ENCODE results near the gene CLUH.

The CLUH gene

DNA sequence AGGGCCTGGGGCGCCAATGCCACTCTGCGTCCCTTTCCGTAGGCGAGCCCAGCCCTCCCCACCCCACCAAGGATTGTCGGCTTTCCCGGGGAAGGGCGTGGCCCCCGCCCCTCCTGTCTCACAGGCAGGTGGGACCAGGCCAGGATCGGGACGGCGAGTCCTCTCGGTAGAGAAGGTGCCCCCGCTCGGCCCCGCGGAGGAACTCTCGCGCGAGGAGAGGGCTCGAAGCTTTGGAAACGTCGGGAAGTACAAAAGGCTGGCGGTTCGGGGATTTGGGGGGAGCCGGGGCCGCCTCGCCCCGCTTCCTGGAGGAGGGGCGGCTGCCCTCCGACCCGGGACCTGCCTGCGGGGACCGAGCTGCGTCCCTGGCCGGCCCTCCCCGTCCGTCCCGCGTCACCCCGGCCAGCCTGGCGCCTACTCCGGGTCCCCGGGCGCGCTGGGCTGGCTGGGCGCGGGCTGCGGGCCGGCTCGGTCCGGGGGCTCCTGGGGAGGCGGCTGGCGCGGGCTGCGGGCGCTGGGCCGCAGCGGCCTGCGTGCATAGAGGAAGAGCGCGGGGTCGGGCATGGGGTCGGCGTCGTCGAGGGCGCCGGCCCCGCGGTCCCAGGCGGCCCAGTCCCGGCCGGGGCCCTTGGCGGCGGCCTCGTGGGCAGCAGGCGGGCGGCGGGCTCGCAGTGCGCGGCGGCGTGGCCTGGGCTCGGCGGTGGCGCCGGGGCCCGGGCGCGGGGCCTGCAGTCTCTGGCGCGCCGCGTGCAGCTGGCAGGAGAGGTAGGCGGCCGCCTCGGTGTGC lies 12.6 kb upstream of the CLUH start:
- no peaks in the 10 kb centered on the region for H3K36me3 ChIP-seq
- H3K27ac ChIP-seq, result no peak overlapping the region
- H3K4me3 ChIP-seq (ENCODE audit: low read depth in 1 of 2, low read length in 1 of 2), result no peak overlapping the region
- TF ChIP-seq, protein P1, sequence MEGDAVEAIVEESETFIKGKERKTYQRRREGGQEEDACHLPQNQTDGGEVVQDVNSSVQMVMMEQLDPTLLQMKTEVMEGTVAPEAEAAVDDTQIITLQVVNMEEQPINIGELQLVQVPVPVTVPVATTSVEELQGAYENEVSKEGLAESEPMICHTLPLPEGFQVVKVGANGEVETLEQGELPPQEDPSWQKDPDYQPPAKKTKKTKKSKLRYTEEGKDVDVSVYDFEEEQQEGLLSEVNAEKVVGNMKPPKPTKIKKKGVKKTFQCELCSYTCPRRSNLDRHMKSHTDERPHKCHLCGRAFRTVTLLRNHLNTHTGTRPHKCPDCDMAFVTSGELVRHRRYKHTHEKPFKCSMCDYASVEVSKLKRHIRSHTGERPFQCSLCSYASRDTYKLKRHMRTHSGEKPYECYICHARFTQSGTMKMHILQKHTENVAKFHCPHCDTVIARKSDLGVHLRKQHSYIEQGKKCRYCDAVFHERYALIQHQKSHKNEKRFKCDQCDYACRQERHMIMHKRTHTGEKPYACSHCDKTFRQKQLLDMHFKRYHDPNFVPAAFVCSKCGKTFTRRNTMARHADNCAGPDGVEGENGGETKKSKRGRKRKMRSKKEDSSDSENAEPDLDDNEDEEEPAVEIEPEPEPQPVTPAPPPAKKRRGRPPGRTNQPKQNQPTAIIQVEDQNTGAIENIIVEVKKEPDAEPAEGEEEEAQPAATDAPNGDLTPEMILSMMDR (IDR thresholded peaks at IDR 0.05), result no peak
- no peaks in the 10 kb centered on the region for H3K9me3 ChIP-seq
- H3K4me1 ChIP-seq (ENCODE audit: control insufficient read depth in 1 of 2, insufficient read depth in 1 of 2, low read depth in 1 of 2, low read length in 1 of 2), result peaks cover 5 to 12% of the 10 kb centered on the region in 2 experiments
- H3K27me3 ChIP-seq, result peaks cover 62% of the 10 kb centered on the region

DNA sequence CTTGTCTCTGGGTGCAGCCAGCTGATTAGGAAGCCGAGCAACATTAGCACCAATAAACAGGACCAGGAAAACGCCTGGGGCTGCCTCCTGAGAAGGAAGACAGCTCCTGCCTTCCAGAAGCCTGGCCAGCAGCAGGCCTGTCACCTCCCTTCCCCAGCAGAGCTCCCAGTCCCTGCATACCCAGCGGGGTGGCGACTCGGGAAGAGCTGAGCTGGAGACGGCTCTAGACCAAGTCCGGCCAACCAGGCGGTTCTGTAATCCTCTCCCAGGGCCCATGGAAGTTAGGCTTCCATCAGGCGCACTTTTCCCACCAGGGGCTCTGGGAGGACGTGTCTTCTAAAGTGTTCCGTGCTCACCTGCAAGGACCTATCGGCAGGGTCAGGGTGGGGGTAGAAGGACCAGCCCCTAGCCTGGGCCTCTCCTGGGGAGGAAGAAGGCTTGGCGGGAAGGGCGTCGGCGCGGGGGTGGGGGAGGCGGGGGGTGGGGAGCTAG lies 12.0 kb upstream of the CLUH start:
- H3K9me3 ChIP-seq, result no peaks in the 10 kb centered on the region
- H3K36me3 ChIP-seq, result no peaks in the 10 kb centered on the region
- TF ChIP-seq, protein P1 (IDR thresholded peaks at IDR 0.05), result no peak
- peaks cover 5 to 12% of the 10 kb centered on the region in 2 experiments for H3K4me1 ChIP-seq (ENCODE audit: control insufficient read depth in 1 of 2, insufficient read depth in 1 of 2, low read depth in 1 of 2, low read length in 1 of 2)
- H3K27me3 ChIP-seq, result peaks cover 62% of the 10 kb centered on the region
- no peak overlapping the region for H3K4me3 ChIP-seq (ENCODE audit: low read depth in 1 of 2, low read length in 1 of 2)
- H3K27ac ChIP-seq, result no peak overlapping the region

DNA sequence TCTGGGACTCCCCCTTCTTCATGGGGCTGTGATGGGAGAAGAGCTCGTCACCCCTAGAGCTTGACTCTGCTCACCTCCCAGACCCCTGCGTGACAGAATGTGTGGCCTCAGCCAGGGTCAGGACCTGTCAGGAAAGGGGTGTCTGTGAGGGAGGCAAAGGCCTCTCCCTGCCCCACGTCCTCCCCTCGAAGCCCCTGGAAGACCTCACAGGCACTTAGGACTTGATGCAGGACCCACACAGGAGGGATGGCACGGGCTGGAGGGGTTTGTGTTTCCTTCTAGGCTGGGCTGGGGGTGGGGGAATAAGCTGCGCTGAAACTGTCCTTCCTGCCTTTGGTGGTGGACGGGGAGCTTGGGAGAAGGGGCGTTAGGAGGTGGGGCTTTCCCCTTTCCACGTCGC lies 11.0 kb upstream of the CLUH start:
- Histone ChIP-seq H3K27ac (no peak overlapping the region), H3K4me3 (ENCODE audit: low read depth in 1 of 2, low read length in 1 of 2) (no peak overlapping the region), H3K9me3 (no peaks in the 10 kb centered on the region), H3K4me1 (ENCODE audit: control insufficient read depth in 1 of 2, insufficient read depth in 1 of 2, low read depth in 1 of 2, low read length in 1 of 2) (peaks cover 5 to 12% of the 10 kb centered on the region in 2 experiments), H3K27me3 (peaks cover 62% of the 10 kb centered on the region), H3K36me3 (no peaks in the 10 kb centered on the region)
- TF ChIP-seq, protein P1 (IDR thresholded peaks at IDR 0.05), result no peak

DNA sequence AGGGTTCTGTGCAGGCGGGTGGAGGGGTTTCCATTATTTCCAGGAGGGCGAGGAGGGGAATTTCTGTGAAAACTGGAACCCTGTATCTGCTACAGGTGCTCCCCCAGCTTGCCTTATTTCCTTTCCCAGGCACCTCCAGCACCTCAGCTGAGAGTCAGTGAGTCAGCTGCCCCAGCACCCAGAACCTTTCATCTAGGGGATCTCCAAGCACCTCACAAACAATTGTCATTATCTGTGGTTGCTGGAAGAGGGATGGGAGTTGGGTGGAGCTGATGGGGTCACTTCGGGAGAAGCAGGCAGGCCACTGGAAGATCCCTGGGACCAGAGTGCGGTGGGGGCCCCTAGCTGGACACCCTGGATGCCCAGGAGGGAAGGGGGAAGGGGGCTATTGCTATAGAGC lies 10.0 kb upstream of the CLUH start:
- Histone ChIP-seq H3K4me3 (ENCODE audit: low read depth in 1 of 2, low read length in 1 of 2) (no peak overlapping the region), H3K36me3 (no peaks in the 10 kb centered on the region), H3K27ac (no peak overlapping the region), H3K27me3 (peaks cover 55% of the 10 kb centered on the region), H3K4me1 (ENCODE audit: control insufficient read depth in 1 of 2, insufficient read depth in 1 of 2, low read depth in 1 of 2, low read length in 1 of 2) (peaks cover 8 to 12% of the 10 kb centered on the region in 2 experiments), H3K9me3 (no peaks in the 10 kb centered on the region)
- TF ChIP-seq, protein P1 (IDR thresholded peaks at IDR 0.05), result no peak

DNA sequence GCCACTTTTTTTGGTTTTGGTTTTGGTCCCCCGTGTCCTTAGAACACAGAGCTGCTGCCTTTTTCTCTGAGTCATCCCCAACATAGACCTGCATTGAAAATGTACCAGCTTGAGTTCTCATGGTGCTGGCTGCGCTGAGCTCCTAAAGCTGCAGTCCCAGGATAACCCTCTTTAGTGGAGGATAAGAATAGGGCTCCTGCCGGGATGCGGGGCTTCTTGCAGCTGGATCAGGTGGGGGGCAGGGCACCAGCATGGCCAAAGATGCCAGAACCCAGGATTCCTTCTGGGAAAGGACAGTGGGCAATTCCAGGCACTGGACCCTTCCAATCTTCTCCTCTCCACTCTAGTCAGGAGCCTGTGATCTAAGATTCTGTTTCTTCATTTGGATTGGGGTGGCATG lies 8.3 kb upstream of the CLUH start:
- Histone ChIP-seq H3K27me3 (peaks cover 38% of the 10 kb centered on the region), H3K27ac (no peak overlapping the region), H3K4me1 (ENCODE audit: control insufficient read depth in 1 of 2, insufficient read depth in 1 of 2, low read depth in 1 of 2, low read length in 1 of 2) (peaks cover 6 to 11% of the 10 kb centered on the region in 2 experiments), H3K9me3 (no peaks in the 10 kb centered on the region), H3K36me3 (no peaks in the 10 kb centered on the region), H3K4me3 (ENCODE audit: low read depth in 1 of 2, low read length in 1 of 2) (no peak overlapping the region)
- TF ChIP-seq, protein P1 (IDR thresholded peaks at IDR 0.05), result no peak
